ENCODE data around the gene PHC1.
A peak's percentile ranks its signal among the peaks of the same experiment; 100 is the strongest.
"Not testable (repeated sequence)": the region's sequence is repeated elsewhere in the genome, so short reads cannot be mapped to it uniquely, and the experiment has no call there.

PHC1 gene

DNA sequence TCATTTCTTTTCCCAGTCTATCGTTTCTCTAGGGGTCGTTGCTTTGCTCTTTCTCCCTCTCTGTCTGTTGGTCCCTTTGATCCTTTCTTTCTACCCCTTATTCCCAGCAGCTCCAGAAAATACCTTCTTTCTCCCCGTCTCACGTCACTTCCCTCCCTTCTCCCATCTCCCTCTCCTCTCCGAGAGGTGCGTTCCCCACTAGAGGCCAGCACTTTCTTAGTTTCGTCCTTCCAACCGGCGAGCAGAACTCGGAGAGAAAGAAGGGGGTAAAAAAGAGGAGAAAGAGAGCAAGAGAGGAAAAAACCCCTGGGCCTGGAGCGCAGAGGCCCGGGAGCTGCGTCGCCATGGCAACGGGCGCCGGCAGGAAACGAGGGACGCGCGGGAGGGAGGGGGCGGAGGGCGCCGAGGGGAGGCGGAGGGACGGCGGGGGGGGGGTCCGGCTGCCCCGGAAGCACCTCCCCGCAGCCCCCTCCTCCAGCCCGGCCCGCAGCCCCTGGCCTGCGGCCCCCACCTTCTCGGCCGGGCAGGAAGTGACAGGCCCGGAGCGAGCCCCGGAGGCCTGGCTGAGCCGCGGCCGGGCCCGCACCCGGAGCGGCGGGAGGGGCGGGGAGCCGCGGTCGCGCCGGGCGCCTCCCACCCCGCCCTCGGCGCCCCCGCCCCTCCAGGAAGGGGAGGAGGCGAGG is at the start of gene PHC1:
Gene PHC1, plus strand, starts transcription at position 477 of the 683 bp plus-strand sequence. CDS start 3,169 bp downstream, outside the sequence.
- peak; percentile 95 for DNase-seq

DNA sequence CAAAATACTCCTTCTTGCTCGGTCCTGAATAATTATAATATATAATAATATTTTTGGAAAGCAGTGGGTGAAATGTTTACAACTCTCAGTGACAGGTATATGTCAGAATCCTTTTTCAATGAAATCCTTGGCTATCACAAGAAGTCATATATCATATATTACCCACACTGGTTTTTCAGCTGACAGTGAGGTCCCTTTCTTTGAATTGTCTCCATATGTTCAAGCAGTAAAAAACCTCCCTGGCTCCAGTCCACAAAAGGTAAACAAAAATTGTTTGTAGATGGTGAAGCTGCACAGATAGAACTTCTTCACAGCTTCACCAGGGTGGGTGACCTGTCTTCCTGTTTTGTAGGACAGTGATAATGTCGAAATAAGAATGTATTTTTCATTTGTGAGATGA is 47.9 kb upstream of the PHC1 start:
- DNase-seq, result peak; percentile 23

DNA sequence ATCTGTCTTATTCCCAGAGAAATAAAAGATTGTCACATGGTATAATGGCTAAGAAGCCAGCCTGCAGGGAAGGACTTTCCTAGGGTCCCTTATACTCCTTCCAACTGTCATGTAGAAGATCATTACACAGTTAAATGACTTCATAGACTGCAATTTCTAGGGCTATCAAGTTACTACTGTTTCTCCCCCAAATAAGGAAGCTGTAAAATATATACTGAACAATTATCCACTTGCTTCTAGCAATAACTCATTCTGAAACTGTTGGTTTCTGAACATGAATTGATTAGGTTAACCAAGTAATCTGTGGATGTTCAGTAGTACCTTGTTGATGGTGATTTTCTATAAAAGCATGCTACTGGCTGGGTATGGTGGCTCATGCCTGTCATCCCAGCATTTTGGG is 47.3 kb upstream of the PHC1 start:
- DNase-seq, result no peak

DNA sequence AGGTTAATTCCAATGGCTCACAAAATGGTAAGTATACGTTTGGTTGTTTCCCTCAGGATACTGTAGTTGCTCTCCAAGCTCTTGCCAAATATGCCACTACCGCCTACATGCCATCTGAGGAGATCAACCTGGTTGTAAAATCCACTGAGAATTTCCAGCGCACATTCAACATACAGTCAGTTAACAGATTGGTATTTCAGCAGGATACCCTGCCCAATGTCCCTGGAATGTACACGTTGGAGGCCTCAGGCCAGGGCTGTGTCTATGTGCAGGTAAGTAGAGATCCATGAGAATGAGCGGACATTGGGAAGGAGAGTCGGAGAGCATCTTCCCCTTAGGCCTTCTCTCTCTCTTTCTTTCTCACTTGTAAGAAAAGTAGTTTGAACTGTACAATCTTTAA is 46.5 kb upstream of the PHC1 start:
- DNase-seq, result no peak

DNA sequence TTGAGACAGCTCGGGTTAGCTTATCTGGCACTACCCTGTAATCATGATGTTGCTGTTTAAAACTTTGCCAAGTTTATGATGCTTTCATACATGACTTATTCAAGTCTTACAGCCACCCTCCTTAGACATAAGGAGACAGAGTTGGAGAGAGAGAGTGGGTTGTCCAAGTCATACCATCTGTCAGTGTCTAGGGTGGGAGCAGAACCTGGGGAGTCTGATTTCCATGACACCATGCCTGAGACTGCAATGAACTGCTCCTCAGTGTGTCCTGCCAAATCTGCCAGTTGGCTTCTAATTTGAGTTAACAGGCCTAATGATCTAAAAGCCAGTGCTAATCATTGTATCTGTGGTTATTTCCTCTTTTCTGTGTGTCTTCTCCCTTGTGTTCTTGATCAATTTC is 43.7 kb upstream of the PHC1 start:
- no peak for DNase-seq

GRCh38 chr12:8871068-8871467 is 43.2 kb upstream of the PHC1 start:
- DNase-seq, result no peak

DNA sequence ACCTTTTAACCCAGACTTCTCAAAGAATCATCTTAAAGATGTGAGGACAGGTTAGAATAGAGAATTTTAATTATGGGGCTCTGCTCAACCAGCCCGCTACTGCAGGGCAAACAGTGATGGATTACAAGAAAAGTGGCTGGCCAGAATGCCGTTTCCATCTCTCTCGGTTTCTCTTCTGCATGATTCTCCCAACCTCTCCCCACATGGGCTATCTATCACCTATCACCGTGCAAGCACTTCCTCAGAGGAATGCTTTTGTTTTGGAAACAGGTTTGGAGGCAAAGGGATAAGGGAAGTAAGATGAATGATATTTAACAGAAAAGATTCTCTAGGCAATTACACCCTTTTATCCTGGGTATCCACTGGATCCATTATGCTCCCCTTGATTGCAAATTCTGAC is 37.4 kb upstream of the PHC1 start:
- no peak for DNase-seq

GRCh38 chr12:8886502-8887284 is 27.6 kb upstream of the PHC1 start:
- DNase-seq, result no peak

DNA sequence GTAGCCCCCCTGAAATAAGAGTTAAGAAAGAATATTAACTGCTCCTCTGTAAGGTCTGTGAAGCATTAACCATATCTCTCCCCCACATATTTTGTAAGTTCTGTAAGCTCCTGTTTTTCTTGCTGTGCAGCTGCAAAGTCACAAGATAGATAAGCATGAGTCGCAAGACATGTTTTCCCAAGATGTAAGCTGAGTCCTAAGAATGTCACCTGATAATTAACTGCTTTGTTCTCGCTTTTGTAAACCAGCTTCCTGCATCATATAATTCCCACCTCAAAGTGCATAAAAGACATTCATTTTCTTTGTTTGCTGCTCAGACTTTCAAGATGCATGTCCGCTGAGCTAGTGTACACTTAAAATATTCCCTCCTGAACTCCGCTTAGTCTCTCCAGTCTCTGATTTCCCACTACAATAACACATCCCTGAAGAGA is 27.0 kb upstream of the PHC1 start:
- DNase-seq, result no peak

GRCh38 chr12:8890313-8891085 is 23.8 kb upstream of the PHC1 start:
- peak; percentile 48 for DNase-seq

DNA sequence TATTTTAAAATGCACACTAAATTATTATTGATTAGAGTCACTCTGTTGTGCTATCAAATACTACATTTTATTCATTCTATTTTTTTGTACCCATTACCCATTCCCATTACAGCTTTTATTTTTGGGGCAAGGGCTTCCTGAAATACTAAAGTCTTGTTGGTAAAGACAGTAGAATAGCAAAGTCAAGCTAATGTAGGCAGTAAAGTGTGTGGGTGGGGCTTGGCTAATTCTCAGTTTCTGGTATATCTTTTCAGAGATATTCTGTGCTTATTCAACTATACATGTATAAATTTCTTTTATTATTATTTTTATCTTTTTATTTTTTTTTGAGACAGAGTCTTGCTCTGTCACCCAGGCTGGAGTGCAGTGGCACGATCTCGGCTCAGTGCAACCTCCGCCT is 22.3 kb upstream of the PHC1 start:
- DNase-seq, result no peak

GRCh38 chr12:8894378-8894777 is 19.9 kb upstream of the PHC1 start:
- DNase-seq, result no peak

GRCh38 chr12:8894986-8895385 is 19.3 kb upstream of the PHC1 start:
- DNase-seq, result no peak

DNA sequence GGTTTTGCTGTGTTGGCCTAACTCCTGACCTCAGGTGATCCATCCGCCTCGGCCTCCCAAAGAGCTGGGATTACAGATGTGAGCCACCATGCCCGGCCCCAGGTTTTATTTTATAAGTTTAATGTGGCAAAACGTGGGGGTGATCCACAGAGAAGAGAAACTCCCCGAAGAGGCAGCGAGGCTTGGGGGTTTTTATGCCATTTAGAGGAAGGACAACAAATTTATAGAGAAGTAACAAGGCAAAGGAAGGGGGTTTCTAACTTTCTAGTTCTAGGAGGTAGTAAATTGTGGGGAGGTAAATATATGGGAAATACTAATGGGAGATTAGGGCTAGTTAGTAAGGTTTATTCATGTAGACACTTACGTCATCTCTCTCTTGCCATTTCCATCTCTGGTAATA is 17.2 kb upstream of the PHC1 start:
- no peak for DNase-seq

- no peak for DNase-seq
Observed at GRCh38 chr12:8899830-8900229, 14.5 kb upstream of the PHC1 start.

- not testable (repeated sequence) for DNase-seq
Observed at GRCh38 chr12:8902703-8903102, 11.6 kb upstream of the PHC1 start.

DNA sequence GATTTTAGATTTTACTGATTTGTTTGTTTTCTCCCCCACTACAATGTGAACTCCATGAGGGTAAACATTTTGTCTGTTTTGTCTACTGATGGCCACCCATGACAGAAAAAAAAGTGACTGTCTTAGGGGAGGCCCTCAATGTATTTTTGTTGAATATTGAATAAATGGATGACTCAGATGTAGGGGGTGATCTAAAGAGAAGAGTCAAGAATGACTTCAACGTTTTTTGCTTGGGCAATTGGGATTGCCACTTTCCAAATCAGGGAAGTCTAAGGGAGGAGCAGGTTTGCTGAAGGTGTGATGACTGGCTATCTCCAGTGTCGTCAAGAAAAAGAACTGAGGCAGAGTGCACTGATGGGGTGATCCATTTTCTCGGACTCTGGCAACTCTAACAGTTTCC is 10.7 kb upstream of the PHC1 start:
- DNase-seq, result no peak

DNA sequence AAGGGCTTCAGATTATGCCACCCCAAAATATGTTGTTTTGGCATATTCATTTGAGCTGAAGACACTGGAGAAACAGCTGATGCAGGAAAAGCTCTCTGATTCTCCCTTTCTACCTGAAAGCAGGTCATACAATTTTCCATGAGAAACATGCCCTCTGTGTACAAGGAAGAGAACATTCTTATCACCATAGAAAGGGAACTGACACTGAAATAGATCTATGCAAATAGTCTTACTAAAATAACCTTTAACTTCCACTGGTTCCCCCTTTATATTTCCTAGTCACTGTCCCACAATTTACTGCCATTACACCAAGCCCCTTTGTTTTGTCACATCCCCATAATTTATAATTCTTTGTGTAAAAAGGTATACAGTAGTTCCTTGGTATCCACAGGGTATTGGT is 9.6 kb upstream of the PHC1 start:
- no peak for DNase-seq

DNA sequence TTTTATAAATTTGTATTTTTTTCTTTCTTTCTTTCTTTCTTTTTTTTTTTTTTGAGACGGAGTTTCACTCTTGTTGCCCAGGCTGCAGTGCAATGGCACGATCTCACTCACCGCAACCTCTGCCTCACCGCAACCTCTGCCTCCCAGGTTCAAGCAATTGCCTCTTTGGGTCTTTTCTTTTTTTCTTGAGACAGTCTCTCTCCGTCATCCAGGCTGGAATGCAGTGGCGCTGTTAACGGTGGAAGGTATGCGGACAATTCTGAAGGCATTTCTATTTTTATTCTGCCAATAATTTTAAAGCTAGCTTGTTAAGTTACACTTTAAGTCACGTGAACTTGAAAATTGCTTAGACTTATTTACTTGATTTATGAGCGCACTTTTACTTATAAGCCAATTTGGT is 8.8 kb upstream of the PHC1 start:
- no peak for DNase-seq

GRCh38 chr12:8906266-8907180 is 7.8 kb upstream of the PHC1 start:
- no peak for DNase-seq

GRCh38 chr12:8907513-8907912 is 6.8 kb upstream of the PHC1 start:
- peak; percentile 15 for DNase-seq

GRCh38 chr12:8909752-8910151 is 4.6 kb upstream of the PHC1 start:
- DNase-seq, result no peak

Data from NCI-H69 (cell line).